Measurements from ENCODE around the gene UPK3A. TPM values are rescaled to one million over a fixed set of nuclear protein-coding genes. Genes with fewer than 3 reads are reported as not detected.
A peak's percentile ranks its signal among the peaks of the same experiment; 100 is the strongest.

UPK3A gene
- total and polyA plus RNA-seq, 12 donors, result 0.17 TPM; not detected in 11

DNA sequence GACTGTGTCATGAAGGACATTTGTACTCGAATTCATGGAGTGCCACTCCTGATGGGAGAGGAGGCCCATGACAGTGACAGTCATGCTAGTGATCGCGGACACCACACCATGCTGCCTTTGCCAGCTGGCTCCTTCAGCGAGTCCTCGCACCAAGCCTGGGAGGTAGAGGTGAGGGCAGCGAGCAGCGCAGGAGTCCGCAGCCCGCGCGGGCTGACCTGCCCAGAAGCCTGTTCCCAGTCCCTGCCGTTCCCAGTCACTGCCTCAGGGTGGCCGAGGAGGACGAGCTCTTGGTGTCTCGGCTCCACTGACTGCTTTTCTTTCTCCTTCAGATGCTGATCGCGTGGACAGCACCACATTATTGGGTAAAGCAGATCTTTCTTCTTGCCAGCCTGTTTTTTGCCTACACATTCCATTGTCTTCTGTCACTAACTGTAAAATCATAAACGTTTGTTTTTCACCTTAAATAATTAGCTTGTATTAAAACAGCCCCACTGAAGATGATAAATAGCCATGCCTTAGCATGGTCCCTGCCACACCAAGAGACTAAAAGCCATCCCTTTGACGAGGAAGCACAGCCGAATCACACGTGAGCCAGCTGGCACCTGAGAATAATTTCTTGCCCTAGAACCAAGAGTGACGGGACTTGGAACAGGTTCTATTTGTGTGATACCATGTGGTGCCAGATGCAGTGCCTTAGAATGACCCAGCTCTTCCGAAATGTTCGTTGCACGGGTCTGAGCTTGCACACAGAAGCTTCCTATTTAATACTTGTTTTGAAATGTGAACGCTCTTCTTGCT, 50.5 kb downstream of the UPK3A start:
- Histone ChIP-seq H3K27ac (peak overlapping the region in 3 of 5 donors; percentile 1 to 62 (median 44)), H3K4me1 (replicated peaks in 1 of 2) (peaks cover 0 to 32% of the 10 kb centered on the region in 2 donors), H3K27me3 (no peaks in the 10 kb centered on the region), H3K4me3 (no peak overlapping the region), H3K9me3 (replicated peaks in 1 of 3) (no peaks in the 10 kb centered on the region), H3K36me3 (replicated peaks in 1 of 2) (peaks cover 0 to 13% of the 10 kb centered on the region in 2 donors)
- peak; percentile 73 to 90 (median 84) for DNase-seq
- intact Hi-C loops (cut with DNase I), result no loop called here
- no peak for TF ChIP-seq POLR2A (IDR thresholded peaks at IDR 0.05)
- TF ChIP-seq, protein P1, sequence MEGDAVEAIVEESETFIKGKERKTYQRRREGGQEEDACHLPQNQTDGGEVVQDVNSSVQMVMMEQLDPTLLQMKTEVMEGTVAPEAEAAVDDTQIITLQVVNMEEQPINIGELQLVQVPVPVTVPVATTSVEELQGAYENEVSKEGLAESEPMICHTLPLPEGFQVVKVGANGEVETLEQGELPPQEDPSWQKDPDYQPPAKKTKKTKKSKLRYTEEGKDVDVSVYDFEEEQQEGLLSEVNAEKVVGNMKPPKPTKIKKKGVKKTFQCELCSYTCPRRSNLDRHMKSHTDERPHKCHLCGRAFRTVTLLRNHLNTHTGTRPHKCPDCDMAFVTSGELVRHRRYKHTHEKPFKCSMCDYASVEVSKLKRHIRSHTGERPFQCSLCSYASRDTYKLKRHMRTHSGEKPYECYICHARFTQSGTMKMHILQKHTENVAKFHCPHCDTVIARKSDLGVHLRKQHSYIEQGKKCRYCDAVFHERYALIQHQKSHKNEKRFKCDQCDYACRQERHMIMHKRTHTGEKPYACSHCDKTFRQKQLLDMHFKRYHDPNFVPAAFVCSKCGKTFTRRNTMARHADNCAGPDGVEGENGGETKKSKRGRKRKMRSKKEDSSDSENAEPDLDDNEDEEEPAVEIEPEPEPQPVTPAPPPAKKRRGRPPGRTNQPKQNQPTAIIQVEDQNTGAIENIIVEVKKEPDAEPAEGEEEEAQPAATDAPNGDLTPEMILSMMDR (IDR thresholded peaks at IDR 0.05), result peak in 5 of 6 experiments; percentile 24 to 58 (median 32)
- 46 to 75% (median 50%) methylated on average over 15 to 26 of the region's 26 CpGs for WGBS, 4 donors

DNA sequence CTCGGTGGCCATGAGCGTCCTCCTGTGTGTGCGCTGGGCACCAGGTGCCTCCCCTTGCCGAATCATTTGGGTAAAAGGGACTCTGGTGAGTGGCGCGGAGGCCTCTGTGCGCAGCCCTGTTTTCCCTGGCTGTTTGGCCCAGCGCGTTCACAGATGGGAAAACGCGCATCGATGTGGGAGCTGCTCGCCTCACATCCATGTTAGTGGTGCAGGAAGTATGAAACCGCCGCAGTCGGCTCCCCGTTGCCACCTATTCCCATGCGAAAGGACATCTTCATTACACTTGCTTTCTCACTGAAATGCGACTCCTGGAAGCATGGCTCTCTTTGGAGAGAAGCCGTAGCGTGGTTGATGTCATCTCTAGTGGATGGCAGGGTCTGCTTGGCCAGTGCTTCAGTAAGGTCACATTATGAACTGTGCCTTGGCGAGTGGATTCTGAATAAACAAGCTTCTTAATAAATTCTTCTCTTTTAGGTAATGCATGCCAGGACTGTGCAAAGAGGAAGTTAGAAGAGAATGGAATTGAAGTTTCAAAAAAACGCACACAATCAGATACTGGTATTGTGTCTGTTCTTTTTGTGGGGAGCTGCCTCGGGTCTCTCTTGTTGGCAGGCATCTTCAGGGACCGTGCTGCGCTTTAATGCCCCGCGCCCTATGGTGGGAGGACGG, 51.2 kb downstream of the UPK3A start:
- intact Hi-C loops (cut with DNase I), result no loop called here
- no peak for DNase-seq
- 88 to 94% (median 92%) methylated on average over 25 to 29 of the region's 29 CpGs for WGBS, 4 donors
- Histone ChIP-seq H3K27ac (no peak overlapping the region), H3K36me3 (replicated peaks in 1 of 2) (peaks cover 0 to 20% of the 10 kb centered on the region in 2 donors), H3K4me1 (replicated peaks in 1 of 2) (peaks cover 0 to 32% of the 10 kb centered on the region in 2 donors), H3K9me3 (replicated peaks in 1 of 3) (no peaks in the 10 kb centered on the region), H3K4me3 (no peak overlapping the region), H3K27me3 (no peaks in the 10 kb centered on the region)
- TF ChIP-seq POLR2A (IDR thresholded peaks at IDR 0.05), result no peak
- TF ChIP-seq, protein P1 (IDR thresholded peaks at IDR 0.05), result no peak

DNA sequence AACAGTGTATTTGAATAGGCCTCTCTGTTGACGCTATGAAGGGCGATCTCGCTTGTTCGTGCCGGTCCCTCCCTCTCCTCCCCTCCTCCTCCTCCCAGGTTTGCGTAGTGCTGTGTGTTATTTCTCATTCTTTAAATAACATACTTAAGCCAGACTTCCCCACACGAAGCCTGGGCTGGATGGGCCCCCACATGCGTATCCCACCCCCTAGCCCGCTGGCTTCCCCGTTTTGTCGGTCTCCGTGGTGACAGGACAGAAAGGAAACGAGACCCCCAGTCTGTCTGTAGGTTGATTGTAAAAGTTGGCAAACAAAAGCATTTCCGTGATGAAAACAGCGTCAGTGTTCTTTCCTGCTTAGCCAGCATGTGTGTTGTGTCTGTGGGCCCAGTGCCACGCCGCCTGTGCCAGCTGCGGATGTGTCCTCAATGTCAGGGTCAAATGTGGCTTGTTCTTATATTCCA, 52.3 kb downstream of the UPK3A start:
- peaks cover 0 to 32% of the 10 kb centered on the region in 2 donors for H3K4me1 ChIP-seq (replicated peaks in 1 of 2)
- H3K4me3 ChIP-seq, result no peak overlapping the region
- H3K27ac ChIP-seq, result peak overlapping the region in 3 of 5 donors; percentile 14 to 77 (median 29)
- intact Hi-C loops (cut with DNase I), result no loop called here
- no peak for TF ChIP-seq POLR2A (IDR thresholded peaks at IDR 0.05)
- TF ChIP-seq, protein P1 (IDR thresholded peaks at IDR 0.05), result no peak
- H3K36me3 ChIP-seq (replicated peaks in 1 of 2), result peaks cover 0 to 30% of the 10 kb centered on the region in 2 donors
- no peaks in the 10 kb centered on the region for H3K9me3 ChIP-seq (replicated peaks in 1 of 3)
- WGBS, 4 donors, result 31 to 40% (median 34%) methylated on average over 18 of the region's 18 CpGs
- DNase-seq, result peak; percentile 72 to 94 (median 83)
- no peaks in the 10 kb centered on the region for H3K27me3 ChIP-seq

DNA sequence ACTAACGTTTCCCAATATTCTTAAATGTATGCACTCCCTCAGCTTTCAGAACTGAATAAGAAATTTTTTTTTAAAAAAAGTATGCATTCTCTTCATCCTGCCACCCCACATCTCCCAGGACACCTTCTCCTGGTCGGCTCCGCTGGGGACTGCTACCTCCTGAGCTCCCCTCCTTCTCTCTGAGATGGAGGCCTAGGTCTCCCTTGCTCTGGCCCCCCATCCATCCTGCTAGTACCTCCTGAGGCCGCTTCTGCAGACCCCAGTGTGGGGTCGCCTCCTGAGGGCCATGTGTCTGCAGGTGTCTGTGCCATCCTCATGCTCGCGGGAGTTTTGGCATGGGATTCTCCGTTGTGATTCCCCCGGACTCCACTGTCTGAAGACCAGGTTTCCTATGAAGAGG, 52.8 kb downstream of the UPK3A start:
- WGBS, 4 donors, result 79 to 83% (median 81%) methylated on average over 9 of the region's 9 CpGs
- H3K4me3 ChIP-seq, result no peak overlapping the region
- intact Hi-C loops (cut with DNase I), result no loop called here
- DNase-seq, result no peak
- H3K36me3 ChIP-seq (replicated peaks in 1 of 2), result peaks cover 0 to 31% of the 10 kb centered on the region in 2 donors
- peaks cover 0 to 32% of the 10 kb centered on the region in 2 donors for H3K4me1 ChIP-seq (replicated peaks in 1 of 2)
- H3K9me3 ChIP-seq (replicated peaks in 1 of 3), result no peaks in the 10 kb centered on the region
- H3K27ac ChIP-seq, result no peak overlapping the region
- TF ChIP-seq, protein P1 (IDR thresholded peaks at IDR 0.05), result no peak
- TF ChIP-seq POLR2A (IDR thresholded peaks at IDR 0.05), result no peak
- H3K27me3 ChIP-seq, result no peaks in the 10 kb centered on the region

All from adrenal gland (tissue), 12 donors.